ENCODE results near the gene RNF121.

- TF ChIP-seq EZH2 (IDR thresholded peaks at IDR 0.05; ENCODE audit: borderline replicate concordance, insufficient read depth, low read depth, low read length, poor library complexity, severe bottlenecking) (no peak), CTCF (IDR thresholded peaks at IDR 0.05) (no peak)
Measured at GRCh38 chr11:71988050-71988449, 59.2 kb downstream of the RNF121 start.
